GM10266 (cell line): Measurements from ENCODE around the gene SQOR.

Source experiments
- DNase-seq: peaks from one replicate; pipeline ENCODE4 v3.0.0; 2012; ENCODE audit errors: extremely low spot score
- CTCF ChIP-seq: IDR thresholded peaks from 2 replicates; pipeline ENCODE4 v1.5.1; 2012; ENCODE audit warnings: mild to moderate bottlenecking, low read depth; ENCODE audit not compliant: control insufficient read depth, insufficient read depth; ENCODE audit errors: missing control alignments

Gene SQOR

DNA sequence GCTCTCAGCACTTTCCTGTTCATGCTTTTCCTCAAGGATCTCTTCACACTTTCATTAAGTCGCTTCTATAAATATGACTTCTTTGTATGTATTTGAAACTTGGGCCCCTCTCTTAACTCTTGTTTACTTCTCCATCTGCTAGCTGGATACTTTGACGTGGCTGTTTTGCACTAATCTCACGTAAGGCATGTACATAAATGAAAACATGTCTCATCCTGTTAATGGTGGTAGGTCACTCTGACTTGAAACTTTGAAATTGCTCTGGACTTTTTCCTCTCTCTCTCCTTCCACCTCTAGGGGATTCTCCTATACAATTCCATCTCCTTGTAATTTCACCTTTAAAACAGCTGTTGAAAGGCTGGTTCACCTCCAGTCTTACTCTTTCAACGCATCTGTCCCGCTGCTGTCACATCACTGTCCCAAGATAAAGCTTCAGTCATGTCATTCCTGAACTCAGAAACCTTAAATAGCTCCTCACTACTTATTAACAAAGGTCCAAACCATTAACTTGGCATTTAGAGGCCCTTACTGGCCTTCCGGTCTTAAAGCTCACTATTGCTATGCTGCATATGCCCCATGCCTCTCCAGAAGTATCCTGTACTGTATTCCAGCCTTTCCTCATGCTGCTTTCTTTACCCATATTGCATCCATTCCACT, 46.5 kb upstream of the SQOR start:
- TF ChIP-seq CTCF, result no peak
- no peak for DNase-seq

DNA sequence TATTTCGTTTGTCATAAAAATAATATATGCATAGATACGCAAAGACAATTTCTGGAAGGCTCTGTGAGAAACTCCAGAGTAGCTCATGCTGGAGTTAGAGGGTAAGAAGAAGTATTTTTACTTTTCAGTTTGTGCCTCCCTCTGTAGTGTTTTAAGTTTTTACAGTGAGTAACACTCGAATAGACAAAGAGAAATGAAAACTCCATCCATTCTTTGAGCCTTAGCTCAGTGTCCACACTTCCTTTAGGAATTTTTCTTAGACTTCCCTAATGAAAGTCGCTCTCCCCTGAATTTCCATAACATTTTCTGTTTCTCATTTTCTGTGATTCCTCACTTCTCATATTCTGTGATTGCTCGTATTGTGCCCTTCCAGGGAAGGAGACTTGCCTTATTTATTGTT, 45.6 kb upstream of the SQOR start:
- DNase-seq, result no peak
- TF ChIP-seq CTCF, result no peak

DNA sequence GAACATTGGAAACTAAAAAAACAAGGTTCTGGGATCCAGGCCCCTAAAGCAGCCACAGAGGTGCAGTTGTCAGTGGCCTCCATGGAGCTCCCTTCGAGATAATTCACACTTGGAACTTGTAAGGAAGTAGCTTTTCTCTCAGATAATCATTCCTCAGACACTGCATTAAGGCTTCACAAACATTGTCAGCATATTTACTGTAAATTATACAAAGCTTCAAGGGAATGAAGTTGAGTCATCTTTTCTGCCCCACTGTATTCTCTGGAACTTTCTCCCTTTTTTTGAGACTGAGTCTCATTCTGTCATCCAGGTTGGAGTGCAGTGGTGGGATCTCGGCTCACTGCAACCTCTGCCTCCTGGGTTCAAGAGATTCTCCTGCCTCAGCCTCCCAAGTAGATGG, 40.5 kb upstream of the SQOR start:
- TF ChIP-seq CTCF, result no peak
- no peak for DNase-seq

DNA sequence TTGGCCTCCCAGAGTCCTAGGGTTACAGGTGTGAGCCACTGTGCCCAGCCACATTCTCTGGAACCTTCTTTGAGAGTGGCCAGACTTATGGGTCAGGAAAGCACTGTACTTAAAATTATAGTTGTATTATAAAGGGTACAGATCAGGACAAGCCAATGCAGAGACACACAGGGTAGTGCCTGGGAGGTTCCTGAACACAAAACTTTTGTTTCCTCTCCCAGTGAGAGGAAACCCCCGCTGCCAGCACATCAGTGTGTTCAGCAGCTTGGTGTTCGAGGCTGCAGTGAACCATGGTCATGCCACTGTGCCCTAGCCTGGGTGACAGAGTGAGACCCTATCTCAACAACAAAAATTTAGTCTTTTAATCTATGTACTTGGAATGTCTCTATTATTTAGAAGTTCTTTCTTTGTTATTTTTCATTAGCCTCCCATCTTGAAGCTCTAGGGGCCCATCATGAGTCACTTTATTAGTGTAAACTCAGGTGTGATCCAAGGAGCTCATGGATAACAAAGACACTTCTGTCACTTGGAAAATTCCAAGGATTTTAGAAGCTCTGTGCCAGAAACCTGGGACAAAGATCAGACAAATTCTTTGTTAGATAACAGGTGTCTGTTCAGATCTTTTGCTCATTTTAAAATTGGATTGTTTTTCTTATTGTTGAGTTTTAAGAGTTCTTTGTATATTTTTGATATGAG, 39.8 kb upstream of the SQOR start:
- DNase-seq, result no peak
- no peak for TF ChIP-seq CTCF

DNA sequence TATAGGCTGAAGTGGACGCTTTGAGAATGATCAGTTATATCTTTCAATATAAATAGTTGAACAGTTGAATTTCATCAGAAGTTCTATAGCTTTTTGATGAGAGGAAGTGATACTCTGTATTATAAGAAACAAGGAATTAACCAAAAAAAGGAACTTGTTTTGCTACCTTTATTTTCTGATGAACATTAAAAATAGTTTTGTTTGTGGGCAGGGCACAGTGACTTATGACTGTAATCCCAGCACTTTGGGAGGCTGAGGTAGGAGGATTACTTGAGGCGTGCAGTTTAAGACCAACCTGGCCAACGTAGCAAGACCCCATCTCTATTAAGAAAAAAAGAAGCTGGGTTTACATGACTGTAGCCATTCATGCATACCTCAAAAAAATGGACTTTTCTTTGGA, 30.9 kb upstream of the SQOR start:
- DNase-seq, result no peak
- no peak for TF ChIP-seq CTCF

DNA sequence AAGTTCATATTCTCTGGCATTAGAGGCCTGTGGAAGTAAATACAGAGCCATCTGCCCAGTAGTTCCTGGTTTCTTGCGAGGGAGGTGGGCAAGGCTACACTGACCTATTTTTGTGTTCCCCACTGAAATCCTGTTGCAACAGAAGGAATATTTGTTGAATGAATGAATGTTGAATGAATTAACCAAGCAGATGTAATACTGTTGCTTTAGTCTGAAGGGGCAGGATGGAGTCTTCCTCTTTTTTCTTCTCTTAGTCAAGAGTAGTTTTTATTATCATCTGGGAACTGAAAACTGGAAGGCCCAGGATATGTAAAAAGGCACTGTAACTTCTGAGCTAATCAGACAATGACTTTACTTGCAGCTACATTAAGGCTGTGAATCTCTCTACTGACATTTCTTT, 30.5 kb upstream of the SQOR start:
- no peak for DNase-seq
- no peak for TF ChIP-seq CTCF

DNA sequence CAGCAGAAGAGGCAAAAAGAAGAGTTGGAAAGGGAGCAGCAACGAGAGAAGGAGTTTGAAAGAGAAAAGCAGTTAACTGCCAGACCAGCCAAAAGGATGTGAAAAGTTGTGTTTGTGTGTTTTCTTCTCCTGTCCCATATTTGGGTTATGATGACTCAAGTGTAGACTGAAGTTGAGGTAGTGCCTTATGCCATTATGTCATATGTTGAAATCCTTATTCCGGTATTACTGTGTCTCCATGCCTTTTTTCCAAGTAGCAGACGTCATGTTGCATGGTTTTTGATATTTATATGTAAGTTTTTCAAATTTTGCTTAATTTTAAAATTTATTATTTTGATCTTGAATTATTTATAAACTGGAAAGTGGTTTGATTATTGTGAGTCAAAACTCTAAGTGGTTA, 28.4 kb upstream of the SQOR start:
- DNase-seq, result no peak
- no peak for TF ChIP-seq CTCF
